Calu3 (cell line): ENCODE data around the gene DRC1. TPM values are rescaled to one million over a fixed set of nuclear protein-coding genes. Genes with fewer than 3 reads are reported as not detected.

Experiments used
- BruUV-seq: library from RNA; stranded (reverse); fragments of 400-500 nt; replicated peaks from 2 replicates; lab custom pipeline; 2021; lab: Mats Ljungman, UMichigan
- CTCF ChIA-PET: fragments of 300-600 bp; sonication (Branson Sonifier 250); formaldehyde crosslinking; loops from one replicate; lab custom pipeline; 2022; ENCODE audit warnings: antibody characterized with exemption; lab: Charles Lee
- DNase-seq: peaks from one replicate; pipeline ENCODE4 v3.0.0; 2022
- H3K27ac Mint-ChIP-seq: one replicate; pipeline ENCODE4 v1.8.0; 2022; ENCODE audit warnings: mixed read lengths; ENCODE audit not compliant: unreplicated experiment
- H3K27me3 Mint-ChIP-seq: one replicate; pipeline ENCODE4 v1.8.0; 2022; ENCODE audit warnings: mixed read lengths; ENCODE audit not compliant: unreplicated experiment
- H3K36me3 Mint-ChIP-seq: one replicate; pipeline ENCODE4 v1.8.0; 2022; ENCODE audit warnings: mild to moderate bottlenecking, moderate library complexity, mixed read lengths; ENCODE audit not compliant: insufficient read depth, unreplicated experiment
- H3K4me1 Mint-ChIP-seq: one replicate; pipeline ENCODE4 v1.8.0; 2022; ENCODE audit warnings: mild to moderate bottlenecking, low read depth, mixed read lengths; ENCODE audit not compliant: unreplicated experiment
- H3K4me3 Mint-ChIP-seq: one replicate; pipeline ENCODE4 v1.8.0; 2022; ENCODE audit warnings: mild to moderate bottlenecking, low read depth, moderate library complexity, mixed read lengths; ENCODE audit not compliant: unreplicated experiment
- H3K9me3 Mint-ChIP-seq: one replicate; pipeline ENCODE4 v1.8.0; 2022; ENCODE audit warnings: low read depth, mixed read lengths; ENCODE audit not compliant: unreplicated experiment
- intact Hi-C: fragments of 100-400 bp; cut with micrococcal nuclease; formaldehyde crosslinking; loops from one replicate; pipeline ENCODE4 v1.10.0; 2022; ENCODE audit not compliant: unreplicated experiment
- total RNA-seq: library from RNA; stranded (reverse); gene quantifications from 2 replicates; pipeline ENCODE4 v1.2.3, GENCODE V29; 2022
- TF ChIP-seq, protein P1 (sequence below): fragments of 200-600 bp; IDR thresholded peaks from one replicate; pipeline ENCODE4 v1.8.0; 2022; ENCODE audit warnings: antibody characterized with exemption; ENCODE audit not compliant: unreplicated experiment

The DRC1 gene
- total RNA-seq, 1 experiment from 2014 or later, result not detected

DNA sequence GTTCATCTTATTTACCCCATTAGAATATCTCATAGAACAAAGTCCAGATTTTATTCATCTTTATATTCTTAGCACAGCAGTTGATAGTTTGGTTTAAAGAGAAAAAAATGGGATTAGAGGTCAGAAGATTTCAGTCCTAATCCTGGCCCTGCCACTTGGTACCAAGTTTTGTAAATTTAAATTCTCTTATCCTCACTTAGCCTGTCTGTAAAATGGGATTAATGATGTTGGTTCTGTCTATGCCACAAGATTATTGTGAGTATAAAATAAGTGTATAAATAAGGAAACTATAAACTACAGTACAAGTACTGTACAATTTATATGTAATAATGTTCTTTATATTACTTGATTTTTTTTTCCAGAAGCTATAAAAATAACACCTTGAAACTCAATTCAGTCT lies 17.1 kb upstream of the DRC1 start:
- intact Hi-C loops, result no loop called here
- BruUV-seq, result no TSS peak

DNA sequence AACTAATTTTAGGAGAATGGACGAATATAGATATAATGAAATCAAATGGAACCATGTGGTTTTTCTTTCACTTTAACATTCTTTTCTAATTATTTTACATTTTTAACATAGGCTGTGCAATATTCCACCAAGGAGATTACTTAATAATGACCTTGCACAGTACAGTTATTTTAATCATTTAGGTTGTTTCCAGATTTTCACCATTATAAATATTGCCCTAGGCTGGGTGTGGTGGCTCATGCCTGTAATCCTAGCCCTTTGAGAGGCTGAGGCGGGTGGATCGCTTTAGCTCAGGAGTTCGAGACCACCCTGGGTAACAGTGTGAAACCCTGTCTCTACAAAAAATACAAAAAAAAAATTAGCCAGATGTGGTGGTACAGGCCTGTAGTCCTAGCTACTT lies 14.5 kb upstream of the DRC1 start:
- peaks cover 23% of the 10 kb centered on the region for H3K36me3 Mint-ChIP-seq
- no peaks in the 10 kb centered on the region for H3K27me3 Mint-ChIP-seq
- H3K4me1 Mint-ChIP-seq, result no peaks in the 10 kb centered on the region
- H3K9me3 Mint-ChIP-seq, result no peaks in the 10 kb centered on the region
- DNase-seq, result no peak
- no peak overlapping the region for H3K27ac Mint-ChIP-seq
- BruUV-seq, result no TSS peak
- no peak overlapping the region for H3K4me3 Mint-ChIP-seq
- TF ChIP-seq, protein P1, sequence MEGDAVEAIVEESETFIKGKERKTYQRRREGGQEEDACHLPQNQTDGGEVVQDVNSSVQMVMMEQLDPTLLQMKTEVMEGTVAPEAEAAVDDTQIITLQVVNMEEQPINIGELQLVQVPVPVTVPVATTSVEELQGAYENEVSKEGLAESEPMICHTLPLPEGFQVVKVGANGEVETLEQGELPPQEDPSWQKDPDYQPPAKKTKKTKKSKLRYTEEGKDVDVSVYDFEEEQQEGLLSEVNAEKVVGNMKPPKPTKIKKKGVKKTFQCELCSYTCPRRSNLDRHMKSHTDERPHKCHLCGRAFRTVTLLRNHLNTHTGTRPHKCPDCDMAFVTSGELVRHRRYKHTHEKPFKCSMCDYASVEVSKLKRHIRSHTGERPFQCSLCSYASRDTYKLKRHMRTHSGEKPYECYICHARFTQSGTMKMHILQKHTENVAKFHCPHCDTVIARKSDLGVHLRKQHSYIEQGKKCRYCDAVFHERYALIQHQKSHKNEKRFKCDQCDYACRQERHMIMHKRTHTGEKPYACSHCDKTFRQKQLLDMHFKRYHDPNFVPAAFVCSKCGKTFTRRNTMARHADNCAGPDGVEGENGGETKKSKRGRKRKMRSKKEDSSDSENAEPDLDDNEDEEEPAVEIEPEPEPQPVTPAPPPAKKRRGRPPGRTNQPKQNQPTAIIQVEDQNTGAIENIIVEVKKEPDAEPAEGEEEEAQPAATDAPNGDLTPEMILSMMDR, result no peak
- CTCF ChIA-PET, result interaction anchor here (1.0 kb wide), 1 partner anchor 11 kb away, joined by 3 read pairs; no protein-coding TSS in a partner anchor
- intact Hi-C loops, result no loop called here

More for the DNA sequence above, 17.1 kb upstream of the DRC1 start:
- peaks cover 23% of the 10 kb centered on the region for H3K36me3 Mint-ChIP-seq
- H3K4me3 Mint-ChIP-seq, result no peak overlapping the region
- TF ChIP-seq, protein P1, result no peak
- CTCF ChIA-PET, result interaction anchor here (1.1 kb wide), 1 partner anchor 36 kb away, joined by 3 read pairs; no protein-coding TSS in a partner anchor
- H3K4me1 Mint-ChIP-seq, result no peaks in the 10 kb centered on the region
- no peak overlapping the region for H3K27ac Mint-ChIP-seq
- DNase-seq, result no peak
- H3K9me3 Mint-ChIP-seq, result no peaks in the 10 kb centered on the region
- H3K27me3 Mint-ChIP-seq, result no peaks in the 10 kb centered on the region

DNA sequence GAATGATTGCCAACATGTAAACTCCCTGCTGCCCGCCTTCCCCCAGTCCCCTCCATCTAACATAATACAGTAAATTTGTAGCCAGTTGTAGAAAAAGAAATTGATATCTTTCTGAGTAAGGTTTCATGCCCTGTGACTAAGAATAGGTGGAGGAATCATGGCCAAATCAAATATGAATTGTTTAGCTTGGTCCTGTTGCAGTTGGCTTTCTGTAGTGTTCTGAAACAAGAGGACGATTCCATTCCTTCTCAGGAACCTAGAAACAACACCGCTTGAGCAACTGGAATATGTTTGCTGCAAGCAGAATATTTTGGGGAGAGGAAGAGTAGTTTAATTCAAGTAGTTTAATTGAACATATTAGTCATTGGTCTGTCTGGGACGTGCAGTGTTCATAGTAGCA lies 7.0 kb upstream of the DRC1 start:
- DNase-seq, result no peak
- Mint-ChIP-seq H3K27me3 (no peaks in the 10 kb centered on the region), H3K9me3 (no peaks in the 10 kb centered on the region), H3K4me1 (no peaks in the 10 kb centered on the region), H3K27ac (no peak overlapping the region), H3K36me3 (peaks cover 7% of the 10 kb centered on the region), H3K4me3 (no peak overlapping the region)
- no TSS peak for BruUV-seq
- intact Hi-C loops, result loop anchor here (5.0 kb wide), 1 partner anchor 32 kb away; no protein-coding TSS in a partner anchor
- CTCF ChIA-PET, result no interaction called here
- TF ChIP-seq, protein P1, result no peak

GRCh38 chr2:26395394-26395793 lies 6.3 kb upstream of the DRC1 start:
- TF ChIP-seq, protein P1, result no peak
- CTCF ChIA-PET, result no interaction called here
- Mint-ChIP-seq H3K36me3 (peaks cover 7% of the 10 kb centered on the region), H3K9me3 (no peaks in the 10 kb centered on the region), H3K4me3 (no peak overlapping the region), H3K27ac (no peak overlapping the region), H3K4me1 (no peaks in the 10 kb centered on the region), H3K27me3 (no peaks in the 10 kb centered on the region)
- intact Hi-C loops, result loop anchor here (5.0 kb wide), 1 partner anchor 33 kb away; no protein-coding TSS in a partner anchor
- DNase-seq, result no peak
- no TSS peak for BruUV-seq
